OCI-LY7 (cell line): ENCODE measurements around the gene ABCC11.

Experiments used
- EZH2phosphoT487 ChIP-seq: fragments of 200-600 bp; sonication (generic); IDR thresholded peaks from 2 replicates; pipeline ENCODE4 v1.6.1; 2018; ENCODE audit warnings: low read depth, borderline replicate concordance, mild to moderate bottlenecking, mixed run types, antibody characterized with exemption, low read length, moderate library complexity, mixed read lengths
- TF ChIP-seq, protein P1 (sequence below): fragments of 200-600 bp; sonication (generic); conservative IDR thresholded peaks from 2 replicates; pipeline ENCODE4 v1.5.1; 2014; ENCODE audit warnings: mild to moderate bottlenecking, antibody characterized with exemption, low read length, moderate library complexity, mixed read lengths

GRCh38 chr16:48295488-48296281 lies 48.3 kb upstream of the ABCC11 start:
- TF ChIP-seq, protein P1, sequence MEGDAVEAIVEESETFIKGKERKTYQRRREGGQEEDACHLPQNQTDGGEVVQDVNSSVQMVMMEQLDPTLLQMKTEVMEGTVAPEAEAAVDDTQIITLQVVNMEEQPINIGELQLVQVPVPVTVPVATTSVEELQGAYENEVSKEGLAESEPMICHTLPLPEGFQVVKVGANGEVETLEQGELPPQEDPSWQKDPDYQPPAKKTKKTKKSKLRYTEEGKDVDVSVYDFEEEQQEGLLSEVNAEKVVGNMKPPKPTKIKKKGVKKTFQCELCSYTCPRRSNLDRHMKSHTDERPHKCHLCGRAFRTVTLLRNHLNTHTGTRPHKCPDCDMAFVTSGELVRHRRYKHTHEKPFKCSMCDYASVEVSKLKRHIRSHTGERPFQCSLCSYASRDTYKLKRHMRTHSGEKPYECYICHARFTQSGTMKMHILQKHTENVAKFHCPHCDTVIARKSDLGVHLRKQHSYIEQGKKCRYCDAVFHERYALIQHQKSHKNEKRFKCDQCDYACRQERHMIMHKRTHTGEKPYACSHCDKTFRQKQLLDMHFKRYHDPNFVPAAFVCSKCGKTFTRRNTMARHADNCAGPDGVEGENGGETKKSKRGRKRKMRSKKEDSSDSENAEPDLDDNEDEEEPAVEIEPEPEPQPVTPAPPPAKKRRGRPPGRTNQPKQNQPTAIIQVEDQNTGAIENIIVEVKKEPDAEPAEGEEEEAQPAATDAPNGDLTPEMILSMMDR: no peak
- TF ChIP-seq EZH2phosphoT487: no peak
